Epithelial cell of esophagus (primary cell): ENCODE results near the gene NOL9.
A peak's percentile ranks its signal among the peaks of the same experiment; 100 is the strongest.

Experiments used
- DNase-seq: peaks from one replicate; pipeline ENCODE4 v3.0.0; 2010; ENCODE audit warnings: low read depth
- H3K4me3 ChIP-seq: 2 replicates; pipeline ENCODE4 v1.5.1; 2011; ENCODE audit warnings: mild to moderate bottlenecking, low read length, control low read depth
- CTCF ChIP-seq: IDR thresholded peaks from 2 replicates; pipeline ENCODE4 v1.5.1; 2011; ENCODE audit warnings: low read depth, mild to moderate bottlenecking, low read length, control low read depth, inconsistent platforms; ENCODE audit not compliant: insufficient read depth; ENCODE audit errors: missing control alignments

The NOL9 gene

GRCh38 chr1:6554031-6554906 is at the start of gene NOL9:
Gene NOL9, minus strand, starts transcription at chr1:6554513. Its CDS starts 11 bp downstream, at chr1:6554502.
- peak; percentile 91 for DNase-seq
- peak; percentile 87 for TF ChIP-seq CTCF
- H3K4me3 ChIP-seq = peak within 1 kb of the TSS; percentile 95

- peak overlapping the region; percentile 47 for H3K4me3 ChIP-seq
- no peak for TF ChIP-seq CTCF
- peak; percentile 71 for DNase-seq
Measured at GRCh38 chr1:6603238-6603914, 49.1 kb upstream of the NOL9 start.

GRCh38 chr1:6602669-6603237 is 48.4 kb upstream of the NOL9 start, which contains the start of gene KLHL21:
Gene KLHL21, minus strand, starts transcription at chr1:6602869. Its CDS starts 52 bp downstream, at chr1:6602817.
- DNase-seq = peak; percentile 91
- peak within 1 kb of the TSS; percentile 95 for H3K4me3 ChIP-seq
- no peak for TF ChIP-seq CTCF

GRCh38 chr1:6601923-6602668 is 47.8 kb upstream of the NOL9 start:
- peak; percentile 52 for DNase-seq
- no peak for TF ChIP-seq CTCF
- peak overlapping the region; percentile 95 for H3K4me3 ChIP-seq

- no peak for TF ChIP-seq CTCF
Measured at GRCh38 chr1:6601049-6601922, 47.0 kb upstream of the NOL9 start.

More at GRCh38 chr1:6601049-6601922, 47.0 kb upstream of the NOL9 start:
- peak; percentile 99 for DNase-seq
- H3K4me3 ChIP-seq = peak overlapping the region; percentile 95
